OCI-LY3 (cell line): Measurements from ENCODE around the gene STIM2.

Experiments used
- EZH2phosphoT487 ChIP-seq: fragments of 200-600 bp; shearing (Covaris generic); IDR thresholded peaks from 2 replicates; pipeline ENCODE4 v1.6.1; 2018; ENCODE audit warnings: antibody characterized with exemption, mixed run types, low read depth
- TF ChIP-seq, protein P1 (sequence below): fragments of 200-600, 300-600 bp; sonication (generic); IDR thresholded peaks from 2 replicates; pipeline ENCODE4 v1.5.1; 2014; ENCODE audit warnings: antibody characterized with exemption, low read length, low read depth

DNA sequence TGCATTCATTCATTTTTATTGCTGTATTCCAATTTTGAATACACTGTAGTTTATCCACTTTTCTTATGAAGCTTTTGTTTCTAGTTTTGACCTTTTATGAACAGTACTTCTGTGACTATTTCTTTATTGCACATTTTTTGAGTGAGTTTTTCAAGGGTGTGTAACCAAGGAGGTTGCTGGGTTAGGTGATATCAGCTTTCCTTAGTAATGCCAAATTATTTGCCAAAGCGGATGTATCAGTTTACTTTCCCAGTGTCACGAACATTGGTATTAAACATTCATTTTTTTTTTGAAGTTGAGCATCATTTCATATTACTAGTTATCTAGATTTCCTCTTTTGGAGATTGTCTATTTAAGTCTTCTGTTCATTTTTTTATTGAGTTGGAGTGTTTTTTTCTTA, 32.9 kb downstream of the STIM2 start:
- TF ChIP-seq, protein P1, sequence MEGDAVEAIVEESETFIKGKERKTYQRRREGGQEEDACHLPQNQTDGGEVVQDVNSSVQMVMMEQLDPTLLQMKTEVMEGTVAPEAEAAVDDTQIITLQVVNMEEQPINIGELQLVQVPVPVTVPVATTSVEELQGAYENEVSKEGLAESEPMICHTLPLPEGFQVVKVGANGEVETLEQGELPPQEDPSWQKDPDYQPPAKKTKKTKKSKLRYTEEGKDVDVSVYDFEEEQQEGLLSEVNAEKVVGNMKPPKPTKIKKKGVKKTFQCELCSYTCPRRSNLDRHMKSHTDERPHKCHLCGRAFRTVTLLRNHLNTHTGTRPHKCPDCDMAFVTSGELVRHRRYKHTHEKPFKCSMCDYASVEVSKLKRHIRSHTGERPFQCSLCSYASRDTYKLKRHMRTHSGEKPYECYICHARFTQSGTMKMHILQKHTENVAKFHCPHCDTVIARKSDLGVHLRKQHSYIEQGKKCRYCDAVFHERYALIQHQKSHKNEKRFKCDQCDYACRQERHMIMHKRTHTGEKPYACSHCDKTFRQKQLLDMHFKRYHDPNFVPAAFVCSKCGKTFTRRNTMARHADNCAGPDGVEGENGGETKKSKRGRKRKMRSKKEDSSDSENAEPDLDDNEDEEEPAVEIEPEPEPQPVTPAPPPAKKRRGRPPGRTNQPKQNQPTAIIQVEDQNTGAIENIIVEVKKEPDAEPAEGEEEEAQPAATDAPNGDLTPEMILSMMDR, result no peak
- TF ChIP-seq EZH2phosphoT487, result no peak
